Measurements from ENCODE around the gene LNX2.

Gene LNX2

GRCh38 chr13:27620377-27621115 lies at the start of gene LNX2:
Gene LNX2, minus strand, starts transcription at chr13:27620529. Its CDS starts 38,826 bp downstream, at chr13:27581703.
- peak; percentile 95 to 96 for DNase-seq (ENCODE audit: extremely low read depth in 1 of 2, low read depth in 1 of 2)

DNA sequence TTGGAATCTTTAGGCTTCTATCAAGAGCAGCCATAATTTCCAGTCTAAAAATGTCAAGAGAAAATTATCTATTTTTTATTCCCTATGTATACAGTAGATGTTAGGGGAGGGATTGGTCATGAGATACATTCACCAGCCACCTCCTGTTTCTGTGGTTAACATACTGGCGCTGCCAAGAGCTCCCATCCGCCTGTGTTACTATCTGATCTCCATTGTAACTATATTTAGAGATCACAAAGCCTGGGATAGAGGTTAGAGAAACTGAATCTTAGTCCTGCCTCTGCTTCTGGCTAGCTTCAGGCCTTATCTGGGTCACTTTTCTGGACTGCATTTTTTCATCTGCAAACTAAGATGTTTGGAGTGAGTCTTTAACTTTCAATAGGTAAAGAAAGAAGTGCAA lies 47.6 kb upstream of the LNX2 start:
- DNase-seq (ENCODE audit: extremely low read depth in 1 of 2, low read depth in 1 of 2), result no peak

DNA sequence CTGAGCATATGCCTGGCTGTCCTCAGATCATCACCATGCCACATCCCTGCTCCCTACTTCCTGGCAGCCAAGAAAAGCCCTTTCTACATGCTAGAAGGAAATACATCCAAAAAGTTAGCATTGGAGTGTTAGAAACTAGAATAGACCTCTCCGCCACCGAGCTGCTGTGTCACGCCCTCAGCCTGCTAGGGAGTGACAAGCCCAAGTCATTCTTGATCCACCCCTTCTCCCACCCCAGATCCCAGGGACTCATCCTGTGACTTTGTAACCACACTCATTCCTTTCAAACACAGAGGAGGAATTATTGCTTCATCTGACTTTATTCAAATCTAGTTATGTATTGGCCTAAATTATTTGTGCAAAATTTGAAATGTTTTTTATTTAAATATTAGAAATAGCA lies 46.6 kb upstream of the LNX2 start:
- no peak for DNase-seq (ENCODE audit: extremely low read depth in 1 of 2, low read depth in 1 of 2)

GRCh38 chr13:27665761-27666160 lies 45.4 kb upstream of the LNX2 start:
- no peak for DNase-seq (ENCODE audit: extremely low read depth in 1 of 2, low read depth in 1 of 2)

- DNase-seq (ENCODE audit: extremely low read depth in 1 of 2, low read depth in 1 of 2), result no peak
These were observed 45.0 kb upstream of the LNX2 start for GRCh38 chr13:27665333-27665732.

- no peak for DNase-seq (ENCODE audit: extremely low read depth in 1 of 2, low read depth in 1 of 2)
These were observed 43.6 kb upstream of the LNX2 start for GRCh38 chr13:27663947-27664346.

- DNase-seq (ENCODE audit: extremely low read depth in 1 of 2, low read depth in 1 of 2), result no peak
These were observed 42.6 kb upstream of the LNX2 start for GRCh38 chr13:27662738-27663470.

DNA sequence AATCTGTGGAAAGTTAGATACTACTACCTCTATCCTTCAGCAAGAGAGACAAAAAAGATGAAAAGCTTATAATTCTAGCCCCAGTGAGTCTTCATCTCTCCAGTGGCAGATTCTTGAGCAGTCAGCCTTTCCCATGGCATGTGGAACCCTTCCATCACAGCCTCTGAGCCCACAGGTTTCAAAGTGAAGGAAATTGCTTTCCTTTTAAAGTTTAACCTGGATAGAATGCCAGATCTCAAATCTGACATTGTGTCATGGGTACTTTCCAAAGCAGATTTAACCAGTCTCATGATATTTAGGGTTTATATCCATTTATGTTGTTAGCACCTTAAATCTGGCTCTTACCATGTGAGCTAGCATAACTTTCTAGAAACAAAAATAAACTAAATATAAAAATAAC lies 40.7 kb upstream of the LNX2 start:
- no peak for DNase-seq (ENCODE audit: extremely low read depth in 1 of 2, low read depth in 1 of 2)

DNA sequence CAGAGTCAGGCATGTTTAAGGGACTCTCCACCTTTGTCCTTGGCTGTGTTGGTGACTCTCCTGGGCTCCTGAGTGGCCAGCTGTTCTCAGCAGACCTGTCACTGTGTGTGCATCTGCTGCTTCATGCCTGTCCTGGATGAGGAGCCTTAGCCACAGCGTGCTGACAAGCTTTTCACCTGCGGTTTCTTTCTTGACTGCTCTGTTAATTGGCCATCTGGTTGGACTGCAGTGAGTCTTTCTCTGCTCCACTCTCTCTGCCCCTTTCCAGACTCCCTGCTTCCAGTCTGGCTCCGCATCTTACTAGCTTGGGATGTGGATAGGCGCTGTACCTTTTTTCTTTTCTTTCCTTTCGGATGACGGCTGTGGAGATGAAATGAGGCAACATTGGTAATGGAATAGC lies 40.2 kb upstream of the LNX2 start:
- DNase-seq (ENCODE audit: extremely low read depth in 1 of 2, low read depth in 1 of 2), result no peak

DNA sequence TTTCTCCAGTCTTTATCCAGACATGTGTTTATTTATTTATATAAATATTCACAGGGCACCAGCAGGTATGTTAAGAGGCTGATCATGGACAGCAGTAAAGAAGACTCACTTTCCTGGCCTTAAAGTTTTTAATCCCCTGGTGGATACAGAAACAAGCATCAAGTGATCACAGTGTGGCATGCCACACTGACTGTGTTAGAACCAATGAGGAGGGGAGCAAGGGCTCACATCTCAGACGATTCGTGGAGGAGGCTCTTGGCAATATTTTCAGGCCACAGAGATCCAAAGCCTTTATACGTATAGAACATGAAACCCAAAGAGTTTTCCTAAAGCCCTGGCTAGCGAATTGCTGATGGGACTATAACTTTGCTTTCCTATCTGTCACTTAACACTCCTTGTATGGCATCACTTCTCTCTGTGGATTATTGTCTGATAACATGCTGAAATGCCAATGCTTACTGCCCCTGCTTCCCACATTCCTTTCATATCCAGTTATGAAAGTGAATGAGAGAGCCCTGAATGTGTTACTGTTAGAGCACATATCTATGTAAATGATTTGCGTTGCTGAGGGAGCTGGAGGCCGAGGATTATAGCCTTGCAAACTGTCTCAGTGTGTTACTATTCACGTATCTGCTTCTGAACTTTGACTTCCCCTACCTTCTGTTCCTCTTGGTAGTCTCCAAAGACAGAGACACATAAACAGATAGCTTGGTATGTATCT lies 39.0 kb upstream of the LNX2 start:
- no peak for DNase-seq (ENCODE audit: extremely low read depth in 1 of 2, low read depth in 1 of 2)

DNA sequence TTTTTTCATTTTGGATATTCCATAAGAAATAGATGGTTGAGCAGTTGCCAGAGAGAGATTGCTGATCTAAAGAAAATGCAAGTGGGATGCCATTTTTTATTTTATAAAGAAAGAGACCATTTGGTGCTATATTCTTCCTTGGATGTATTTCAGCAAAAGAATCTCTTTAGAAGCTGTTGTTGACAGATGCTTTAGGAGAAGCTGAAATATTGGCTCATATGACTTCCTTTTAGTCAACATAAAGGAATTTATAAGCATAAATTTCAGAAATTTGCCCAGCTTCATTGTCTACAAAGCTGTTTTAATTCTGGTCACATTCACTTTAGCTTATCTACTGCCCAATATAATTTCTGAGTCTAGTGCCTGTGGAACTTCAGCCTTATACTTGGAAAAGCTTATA lies 38.2 kb upstream of the LNX2 start:
- DNase-seq (ENCODE audit: extremely low read depth in 1 of 2, low read depth in 1 of 2), result no peak

GRCh38 chr13:27657724-27658123 lies 37.4 kb upstream of the LNX2 start:
- no peak for DNase-seq (ENCODE audit: extremely low read depth in 1 of 2, low read depth in 1 of 2)

DNA sequence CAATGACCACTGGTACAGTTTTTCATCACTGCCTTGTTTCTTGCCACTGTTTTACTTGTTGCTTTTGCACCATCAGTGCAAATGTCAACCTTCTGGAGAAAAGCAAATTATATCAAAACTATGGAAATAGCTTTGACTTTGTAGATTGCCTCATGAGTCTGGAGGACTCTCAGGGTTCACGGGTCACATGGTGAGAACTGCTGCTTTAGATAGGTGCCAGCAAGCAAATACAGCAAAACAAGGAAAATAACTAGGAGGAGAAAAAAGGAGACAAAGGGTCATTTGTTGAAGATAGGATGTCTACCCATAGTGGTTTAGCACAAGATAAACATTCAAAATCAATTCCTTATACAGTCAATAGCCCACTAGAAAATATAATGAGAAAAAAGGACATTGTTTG lies 34.5 kb upstream of the LNX2 start:
- DNase-seq (ENCODE audit: extremely low read depth in 1 of 2, low read depth in 1 of 2), result no peak

DNA sequence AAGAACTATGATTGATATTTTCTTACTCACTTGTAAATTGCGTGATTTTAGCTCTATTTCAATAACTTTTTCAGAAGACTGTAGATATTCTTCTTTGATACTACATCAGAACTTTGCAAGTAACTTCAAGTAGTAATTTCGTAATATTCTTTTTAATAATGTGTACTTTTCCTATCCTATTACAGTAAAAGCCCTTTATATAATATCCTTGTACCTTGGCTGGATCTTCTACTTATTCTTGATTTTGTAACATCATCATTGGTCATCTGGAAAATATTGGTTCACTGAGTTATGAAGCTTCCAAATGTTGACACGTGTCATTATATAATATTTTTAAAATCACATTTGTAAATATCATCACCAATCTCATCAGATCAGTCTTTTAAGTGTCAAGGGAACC lies 33.7 kb upstream of the LNX2 start:
- no peak for DNase-seq (ENCODE audit: extremely low read depth in 1 of 2, low read depth in 1 of 2)

GRCh38 chr13:27650312-27650711 lies 30.0 kb upstream of the LNX2 start:
- DNase-seq (ENCODE audit: extremely low read depth in 1 of 2, low read depth in 1 of 2), result no peak

GRCh38 chr13:27644302-27644701 lies 24.0 kb upstream of the LNX2 start:
- no peak for DNase-seq (ENCODE audit: extremely low read depth in 1 of 2, low read depth in 1 of 2)

- DNase-seq (ENCODE audit: extremely low read depth in 1 of 2, low read depth in 1 of 2), result no peak
These were observed 23.2 kb upstream of the LNX2 start for GRCh38 chr13:27643334-27644132.

GRCh38 chr13:27641711-27642502 lies 21.6 kb upstream of the LNX2 start:
- no peak for DNase-seq (ENCODE audit: extremely low read depth in 1 of 2, low read depth in 1 of 2)

DNA sequence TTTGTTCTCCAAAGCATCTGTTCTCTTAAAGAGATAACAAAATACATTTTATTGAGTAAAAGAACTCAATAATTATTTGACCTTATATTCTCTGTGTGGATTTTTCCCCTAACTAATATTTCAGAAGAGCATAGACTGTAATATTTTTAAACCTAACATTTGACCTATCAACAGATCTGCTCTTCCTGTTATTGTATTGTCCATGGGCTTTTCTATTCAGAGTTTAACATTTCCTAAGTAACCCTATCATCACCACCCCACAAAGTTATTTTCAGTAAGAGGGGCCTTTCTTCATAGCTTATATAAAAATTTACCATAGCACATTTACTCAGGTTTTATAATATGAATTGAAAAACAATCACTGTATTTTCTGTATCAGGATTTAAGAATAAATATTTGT lies 18.9 kb upstream of the LNX2 start:
- DNase-seq (ENCODE audit: extremely low read depth in 1 of 2, low read depth in 1 of 2), result no peak

- no peak for DNase-seq (ENCODE audit: extremely low read depth in 1 of 2, low read depth in 1 of 2)
These were observed 18.2 kb upstream of the LNX2 start for GRCh38 chr13:27638521-27638920.
